ENCODE measurements around the gene SYNGR2.

SYNGR2 gene

GRCh38 chr17:78180083-78180482 lies 11.7 kb downstream of the SYNGR2 start (continued):
- TF ChIP-seq ZEB2 (tag by site-specific recombination; IDR thresholded peaks at IDR 0.05) (no peak), IKZF3 (tag by site-specific recombination; IDR thresholded peaks at IDR 0.05) (no peak), ZNF302 (tag by site-specific recombination; IDR thresholded peaks at IDR 0.05; ENCODE audit: low read depth) (no peak), SCRT1 (tag by site-specific recombination; IDR thresholded peaks at IDR 0.05; ENCODE audit: borderline replicate concordance) (no peak), RBAK (tag by site-specific recombination; IDR thresholded peaks at IDR 0.05) (no peak), ZNF843 (tag by site-specific recombination; IDR thresholded peaks at IDR 0.05) (no peak)

GRCh38 chr17:78180508-78180907 lies 12.1 kb downstream of the SYNGR2 start:
- TF ChIP-seq ZBTB7A (tag by site-specific recombination; IDR thresholded peaks at IDR 0.05; ENCODE audit: low read depth) = no peak
- TF ChIP-seq ZNF433 (tag by site-specific recombination; IDR thresholded peaks at IDR 0.05; ENCODE audit: low read depth) = no peak
- TF ChIP-seq KLF17 (tag by site-specific recombination; IDR thresholded peaks at IDR 0.05) = no peak
- no peak for TF ChIP-seq ZFP69B (tag by site-specific recombination; IDR thresholded peaks at IDR 0.05)
- TF ChIP-seq ZNF626 (tag by site-specific recombination; IDR thresholded peaks at IDR 0.05) = no peak
- TF ChIP-seq ZNF701 (tag by site-specific recombination; IDR thresholded peaks at IDR 0.05) = no peak
- no peak for TF ChIP-seq ZNF16 (tag by site-specific recombination; IDR thresholded peaks at IDR 0.05; ENCODE audit: low read depth)
- no peak for TF ChIP-seq YY2 (tag by site-specific recombination; IDR thresholded peaks at IDR 0.05)
- TF ChIP-seq ZNF513 (tag by site-specific recombination; IDR thresholded peaks at IDR 0.05) = no peak
- TF ChIP-seq ZNF354C (tag by site-specific recombination; IDR thresholded peaks at IDR 0.05; ENCODE audit: borderline replicate concordance, low read depth) = no peak
- TF ChIP-seq ZNF366 (tag by site-specific recombination; conservative IDR thresholded peaks at IDR 0.05) = no peak
- POLR2A ChIA-PET = interaction anchor here (1.0 kb wide), 1 partner anchor 11 kb away, joined by 3 read pairs; no protein-coding TSS in a partner anchor
- no peak overlapping the region for H3K27ac ChIP-seq (ENCODE audit: extremely low read depth, low read depth, low read length)
- H3K36me3 ChIP-seq (ENCODE audit: control insufficient read depth in 2 of 2, insufficient read depth in 1 of 2, low read length in 2 of 2) = peaks cover 37 to 83% of the 10 kb centered on the region in 2 experiments
- 0 out of 2 replicates have a peak, but pooled peaks cover 2% of the 10 kb centered on the region for H3K4me1 ChIP-seq (ENCODE audit: control insufficient read depth, insufficient read depth, low read length)
- H3K4me3 ChIP-seq (ENCODE audit: low read depth, low read length) = no peak overlapping the region
- CTCF ChIA-PET = interaction anchor here (0.7 kb wide), 1 partner anchor 55 kb away, joined by 3 read pairs; no protein-coding TSS in a partner anchor
- no peaks in the 10 kb centered on the region for H3K9me3 ChIP-seq (ENCODE audit: control insufficient read depth, insufficient read depth, low read depth, low read length)

- Histone ChIP-seq H3K9me3 (ENCODE audit: control insufficient read depth, insufficient read depth, low read depth, low read length) (no peaks in the 10 kb centered on the region), H3K36me3 (ENCODE audit: control insufficient read depth in 2 of 2, insufficient read depth in 1 of 2, low read length in 2 of 2) (peaks cover 37 to 74% of the 10 kb centered on the region in 2 experiments), H3K4me3 (ENCODE audit: low read depth, low read length) (no peak overlapping the region), H3K27ac (ENCODE audit: extremely low read depth, low read depth, low read length) (no peak overlapping the region), H3K4me1 (ENCODE audit: control insufficient read depth, insufficient read depth, low read length) (peaks cover 2% of the 10 kb centered on the region)
- TF ChIP-seq ZNF302 (tag by site-specific recombination; IDR thresholded peaks at IDR 0.05; ENCODE audit: low read depth) = no peak
- no peak for TF ChIP-seq IKZF3 (tag by site-specific recombination; IDR thresholded peaks at IDR 0.05)
- TF ChIP-seq ZNF600 (tag by site-specific recombination; IDR thresholded peaks at IDR 0.05) = peak; percentile 69; the same call in 1 of the 2 replicates
- CTCF ChIA-PET = interaction anchor here (0.6 to 7.8 kb wide), 5 partner anchors 8 to 71 kb away, joined by 3 to 94 read pairs (median 4); no protein-coding TSS in a partner anchor
- POLR2A ChIA-PET = interaction anchor here (0.7 to 2.0 kb wide), 5 partner anchors 8 to 588 kb away, joined by 3 to 8 read pairs (median 3); no protein-coding TSS in a partner anchor
Measured at GRCh38 chr17:78182504-78182903, 14.1 kb downstream of the SYNGR2 start.

- Histone ChIP-seq H3K9me3 (ENCODE audit: control insufficient read depth, insufficient read depth, low read depth, low read length) (no peaks in the 10 kb centered on the region), H3K36me3 (ENCODE audit: control insufficient read depth in 2 of 2, insufficient read depth in 1 of 2, low read length in 2 of 2) (peaks cover 32 to 65% of the 10 kb centered on the region in 2 experiments), H3K27ac (ENCODE audit: extremely low read depth, low read depth, low read length) (no peak overlapping the region), H3K4me1 (ENCODE audit: control insufficient read depth, insufficient read depth, low read length) (peaks cover 2% of the 10 kb centered on the region), H3K4me3 (ENCODE audit: low read depth, low read length) (no peak overlapping the region)
- CTCF ChIA-PET = interaction anchor here (0.5 to 7.8 kb wide), 6 partner anchors 9 to 411 kb away, joined by 3 to 94 read pairs (median 4); no protein-coding TSS in a partner anchor
- POLR2A ChIA-PET = interaction anchor here (0.9 to 2.0 kb wide), 4 partner anchors 9 to 22 kb away, joined by 6 to 8 read pairs (median 8); no protein-coding TSS in a partner anchor
- TF ChIP-seq ZNF2 (tag by site-specific recombination; IDR thresholded peaks at IDR 0.05) = no peak
Measured at GRCh38 chr17:78183916-78184315, 15.5 kb downstream of the SYNGR2 start.

Data from HEK293 (cell line).